WTC11 (cell line): Measurements from ENCODE around the gene CMC4. TPM values are rescaled to one million over a fixed set of nuclear protein-coding genes. Genes with fewer than 3 reads are reported as not detected.
A peak's percentile ranks its signal among the peaks of the same experiment; 100 is the strongest.

Experiments
- ATAC-seq: fragments of 200-7000 bp; cut with Tn5 transposase; 2 replicates; pipeline ENCODE4 v1.10.0; 2021; ENCODE audit warnings: mild to moderate bottlenecking, moderate library complexity
- CTCF ChIA-PET: fragments of 300-600 bp; sonication (Branson Sonifier 250); formaldehyde crosslinking; loops from one replicate; lab custom pipeline; 2021; ENCODE audit warnings: antibody characterized with exemption; lab: Charles Lee
- POLR2A ChIA-PET: fragments of 350-600 bp; sonication (Branson Sonifier 250); formaldehyde crosslinking; loops from one replicate; lab custom pipeline; 2021; ENCODE audit warnings: antibody characterized with exemption; lab: Charles Lee
- DNase-seq: peaks from one replicate; pipeline ENCODE4 v3.0.0; 2021; ENCODE audit warnings: low spot score
- H3K27ac Mint-ChIP-seq: 2 replicates; pipeline ENCODE4 v1.8.0; 2021; ENCODE audit warnings: mixed read lengths
- H3K27me3 Mint-ChIP-seq: 2 replicates; pipeline ENCODE4 v1.8.0; 2021; ENCODE audit warnings: low read depth, mild to moderate bottlenecking, moderate library complexity, mixed read lengths
- H3K36me3 Mint-ChIP-seq: 2 replicates; pipeline ENCODE4 v1.8.0; 2021; ENCODE audit warnings: mixed read lengths
- H3K4me1 Mint-ChIP-seq: 2 replicates; pipeline ENCODE4 v1.8.0; 2022; ENCODE audit warnings: mixed read lengths
- H3K4me3 Mint-ChIP-seq: 2 replicates; pipeline ENCODE4 v1.8.0; 2021; ENCODE audit warnings: mild to moderate bottlenecking, moderate library complexity, mixed read lengths
- H3K9me3 Mint-ChIP-seq: 2 replicates; pipeline ENCODE4 v1.8.0; 2021; ENCODE audit warnings: mixed read lengths
- EMX1 ChIP-seq: fragments of 250-450 bp; sonication (Bioruptor Pico); IDR thresholded peaks from 2 replicates; pipeline ENCODE4 v1.8.0; 2021; ENCODE audit warnings: mild to moderate bottlenecking
- ESRRA ChIP-seq: sonication (generic); formaldehyde crosslinking; IDR thresholded peaks from 2 replicates; pipeline ENCODE4 v1.8.1; 2022; ENCODE audit warnings: mild to moderate bottlenecking, missing genetic modification reagents, borderline replicate concordance
- GABPB1 ChIP-seq: sonication (generic); formaldehyde crosslinking; IDR thresholded peaks from 2 replicates; pipeline ENCODE4 v1.8.1; 2023; ENCODE audit warnings: mild to moderate bottlenecking, missing genetic modification reagents
- MYBL2 ChIP-seq: sonication (generic); formaldehyde crosslinking; IDR thresholded peaks from 2 replicates; pipeline ENCODE4 v1.8.1; 2023; ENCODE audit warnings: mild to moderate bottlenecking, moderate library complexity, missing genetic modification reagents
- NFYB ChIP-seq: sonication (generic); formaldehyde crosslinking; conservative IDR thresholded peaks from 2 replicates; pipeline ENCODE4 v1.8.0; 2022; ENCODE audit warnings: low read depth, missing genetic modification reagents
- NR2C2 ChIP-seq: sonication (generic); formaldehyde crosslinking; IDR thresholded peaks from 2 replicates; pipeline ENCODE4 v1.8.0; 2022; ENCODE audit warnings: mild to moderate bottlenecking, missing genetic modification reagents
- RORB ChIP-seq: fragments of 250-450 bp; sonication (Bioruptor Pico); IDR thresholded peaks from 2 replicates; pipeline ENCODE4 v1.9.0; 2021; ENCODE audit warnings: mild to moderate bottlenecking
- SMAD3 ChIP-seq: sonication (generic); formaldehyde crosslinking; IDR thresholded peaks from 2 replicates; pipeline ENCODE4 v1.8.0; 2022; ENCODE audit warnings: missing genetic modification reagents, mild to moderate bottlenecking, borderline replicate concordance
- ZBTB21 ChIP-seq: sonication (generic); formaldehyde crosslinking; IDR thresholded peaks from 2 replicates; pipeline ENCODE4 v1.8.1; 2023; ENCODE audit warnings: mild to moderate bottlenecking, missing genetic modification reagents, borderline replicate concordance
- ZNF121 ChIP-seq: sonication (generic); formaldehyde crosslinking; IDR thresholded peaks from 2 replicates; pipeline ENCODE4 v1.8.0; 2023; ENCODE audit warnings: missing genetic modification reagents
- ZNF671 ChIP-seq: fragments of 250-450 bp; sonication (Bioruptor Pico); IDR thresholded peaks from 2 replicates; pipeline ENCODE4 v1.8.0; 2021; ENCODE audit warnings: mild to moderate bottlenecking
- total RNA-seq: library from RNA; stranded (reverse); gene quantifications from 3 replicates; pipeline ENCODE4 v1.2.3, GENCODE V29; 2021
- TF ChIP-seq, protein P1 (sequence below): sonication (generic); formaldehyde crosslinking; IDR thresholded peaks from 2 replicates; pipeline ENCODE4 v1.8.0; 2023; ENCODE audit warnings: missing genetic modification reagents
- TF ChIP-seq, protein P2 (sequence below): fragments of 250-450 bp; sonication (Bioruptor Pico); IDR thresholded peaks from 2 replicates; pipeline ENCODE4 v1.9.0; 2021; ENCODE audit warnings: mild to moderate bottlenecking
- TF ChIP-seq, protein P3 (sequence below): fragments of 250-450 bp; sonication (Bioruptor Pico); IDR thresholded peaks from 2 replicates; pipeline ENCODE4 v1.9.0; 2021; ENCODE audit warnings: mild to moderate bottlenecking
- TF ChIP-seq, protein P4 (sequence below): sonication (generic); formaldehyde crosslinking; IDR thresholded peaks from 2 replicates; pipeline ENCODE4 v1.8.1; 2023; ENCODE audit warnings: mild to moderate bottlenecking, missing genetic modification reagents, moderate library complexity
- TF ChIP-seq, protein P5 (sequence below): sonication (generic); formaldehyde crosslinking; IDR thresholded peaks from 2 replicates; pipeline ENCODE4 v1.8.1; 2022; ENCODE audit warnings: low read depth, mild to moderate bottlenecking, moderate library complexity, missing genetic modification reagents, borderline replicate concordance
- TF ChIP-seq, protein P6 (sequence below): sonication (generic); formaldehyde crosslinking; IDR thresholded peaks from 2 replicates; pipeline ENCODE4 v1.8.1; 2023; ENCODE audit warnings: mild to moderate bottlenecking, missing genetic modification reagents, moderate library complexity
- TF ChIP-seq, protein P7 (sequence below): fragments of 250-450 bp; sonication (Bioruptor Pico); IDR thresholded peaks from 2 replicates; pipeline ENCODE4 v1.9.0; 2021; ENCODE audit warnings: mild to moderate bottlenecking, borderline replicate concordance
- TF ChIP-seq, protein P8 (sequence below): sonication (generic); formaldehyde crosslinking; IDR thresholded peaks from 2 replicates; pipeline ENCODE4 v1.8.0; 2022; ENCODE audit warnings: mild to moderate bottlenecking, missing genetic modification reagents

The CMC4 gene
- total RNA-seq, 1 experiment from 2014 or later: 3.0 TPM

DNA sequence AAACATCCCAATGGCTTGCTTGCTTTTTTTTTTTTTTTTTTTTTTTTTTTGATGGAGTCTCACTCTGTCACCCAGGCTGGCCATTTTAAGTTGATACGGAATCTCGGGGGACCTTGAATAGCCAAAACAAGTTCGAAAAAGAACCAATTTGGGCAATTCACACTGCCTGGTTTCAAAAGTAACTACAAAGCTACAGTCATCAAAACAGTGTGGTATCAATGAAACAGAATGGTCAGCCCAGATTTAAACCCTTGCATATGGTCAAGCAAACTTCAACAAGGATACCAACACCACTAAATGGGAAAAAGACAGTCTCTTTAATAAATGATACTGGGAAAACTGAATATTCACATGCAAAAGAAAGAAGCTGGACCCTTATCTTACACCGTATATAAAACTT is 42.2 kb upstream of the CMC4 start (continued):
- TF ChIP-seq, protein P1, sequence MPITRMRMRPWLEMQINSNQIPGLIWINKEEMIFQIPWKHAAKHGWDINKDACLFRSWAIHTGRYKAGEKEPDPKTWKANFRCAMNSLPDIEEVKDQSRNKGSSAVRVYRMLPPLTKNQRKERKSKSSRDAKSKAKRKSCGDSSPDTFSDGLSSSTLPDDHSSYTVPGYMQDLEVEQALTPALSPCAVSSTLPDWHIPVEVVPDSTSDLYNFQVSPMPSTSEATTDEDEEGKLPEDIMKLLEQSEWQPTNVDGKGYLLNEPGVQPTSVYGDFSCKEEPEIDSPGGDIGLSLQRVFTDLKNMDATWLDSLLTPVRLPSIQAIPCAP (CRISPR knock-in tag): no peak

DNA sequence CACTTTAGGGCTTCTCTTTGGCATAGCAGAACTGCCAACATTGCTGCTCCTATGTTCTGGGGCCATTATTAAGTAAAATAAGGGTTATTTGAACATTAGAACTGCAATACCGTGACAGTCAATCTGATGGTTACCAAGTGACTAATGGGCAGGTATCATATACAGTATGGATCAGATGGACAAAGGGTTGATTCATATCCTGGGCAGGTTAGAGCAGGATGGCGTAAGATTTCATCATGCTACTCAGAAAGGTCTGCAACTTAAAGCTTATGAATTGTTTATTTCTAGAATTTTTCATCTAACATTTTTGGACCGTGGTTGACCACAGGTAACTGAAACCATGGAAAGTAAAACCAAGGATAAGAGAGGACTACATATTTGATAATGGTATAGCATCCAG is 41.2 kb upstream of the CMC4 start:
- DNase-seq (no peak), ATAC-seq (no peak)
- Mint-ChIP-seq H3K27me3 (no peaks in the 10 kb centered on the region), H3K9me3 (peaks cover 5% of the 10 kb centered on the region; the same call in 1 of the 2 replicates), H3K4me1 (no peaks in the 10 kb centered on the region), H3K36me3 (peaks cover 11% of the 10 kb centered on the region; the same call in 1 of the 2 replicates), H3K4me3 (no peak overlapping the region), H3K27ac (no peak overlapping the region)
- TF ChIP-seq GABPB1 (CRISPR knock-in tag) (peak; percentile 82), MYBL2 (CRISPR knock-in tag) (no peak)
- TF ChIP-seq, protein P2, sequence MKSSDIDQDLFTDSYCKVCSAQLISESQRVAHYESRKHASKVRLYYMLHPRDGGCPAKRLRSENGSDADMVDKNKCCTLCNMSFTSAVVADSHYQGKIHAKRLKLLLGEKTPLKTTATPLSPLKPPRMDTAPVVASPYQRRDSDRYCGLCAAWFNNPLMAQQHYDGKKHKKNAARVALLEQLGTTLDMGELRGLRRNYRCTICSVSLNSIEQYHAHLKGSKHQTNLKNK: no peak
- ChIA-PET CTCF (no interaction called here), POLR2A (no interaction called here)

DNA sequence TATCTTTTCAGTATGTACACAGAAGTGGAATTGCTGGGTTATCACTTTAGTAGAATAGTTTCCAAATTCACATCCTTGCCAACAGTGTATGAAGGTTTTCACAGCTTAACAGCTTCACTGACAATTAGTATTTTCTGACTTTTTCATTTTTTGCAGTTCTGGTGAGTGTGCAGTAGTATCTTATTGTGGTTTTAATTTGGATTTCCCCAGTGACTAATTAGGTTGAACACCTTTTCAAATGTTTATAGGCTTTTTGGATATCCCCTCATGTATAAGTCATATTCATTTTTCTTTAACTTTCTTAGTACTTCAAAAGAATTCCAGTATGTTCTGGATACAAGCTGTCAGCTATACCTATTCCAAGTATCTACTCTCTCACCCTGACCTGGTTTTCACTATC is 37.5 kb upstream of the CMC4 start:
- POLR2A ChIA-PET: no interaction called here
- TF ChIP-seq NR2C2 (CRISPR knock-in tag) (no peak), NFYB (no peak), ZBTB21 (CRISPR knock-in tag) (no peak), RORB (CRISPR knock-in tag) (no peak), EMX1 (CRISPR knock-in tag) (no peak), ESRRA (CRISPR knock-in tag) (no peak), ZNF121 (CRISPR knock-in tag) (no peak), SMAD3 (CRISPR knock-in tag) (no peak), ZNF671 (CRISPR knock-in tag) (no peak)
- TF ChIP-seq, protein P3, sequence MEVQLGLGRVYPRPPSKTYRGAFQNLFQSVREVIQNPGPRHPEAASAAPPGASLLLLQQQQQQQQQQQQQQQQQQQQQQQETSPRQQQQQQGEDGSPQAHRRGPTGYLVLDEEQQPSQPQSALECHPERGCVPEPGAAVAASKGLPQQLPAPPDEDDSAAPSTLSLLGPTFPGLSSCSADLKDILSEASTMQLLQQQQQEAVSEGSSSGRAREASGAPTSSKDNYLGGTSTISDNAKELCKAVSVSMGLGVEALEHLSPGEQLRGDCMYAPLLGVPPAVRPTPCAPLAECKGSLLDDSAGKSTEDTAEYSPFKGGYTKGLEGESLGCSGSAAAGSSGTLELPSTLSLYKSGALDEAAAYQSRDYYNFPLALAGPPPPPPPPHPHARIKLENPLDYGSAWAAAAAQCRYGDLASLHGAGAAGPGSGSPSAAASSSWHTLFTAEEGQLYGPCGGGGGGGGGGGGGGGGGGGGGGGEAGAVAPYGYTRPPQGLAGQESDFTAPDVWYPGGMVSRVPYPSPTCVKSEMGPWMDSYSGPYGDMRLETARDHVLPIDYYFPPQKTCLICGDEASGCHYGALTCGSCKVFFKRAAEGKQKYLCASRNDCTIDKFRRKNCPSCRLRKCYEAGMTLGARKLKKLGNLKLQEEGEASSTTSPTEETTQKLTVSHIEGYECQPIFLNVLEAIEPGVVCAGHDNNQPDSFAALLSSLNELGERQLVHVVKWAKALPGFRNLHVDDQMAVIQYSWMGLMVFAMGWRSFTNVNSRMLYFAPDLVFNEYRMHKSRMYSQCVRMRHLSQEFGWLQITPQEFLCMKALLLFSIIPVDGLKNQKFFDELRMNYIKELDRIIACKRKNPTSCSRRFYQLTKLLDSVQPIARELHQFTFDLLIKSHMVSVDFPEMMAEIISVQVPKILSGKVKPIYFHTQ (CRISPR knock-in tag): no peak
- TF ChIP-seq, protein P4, sequence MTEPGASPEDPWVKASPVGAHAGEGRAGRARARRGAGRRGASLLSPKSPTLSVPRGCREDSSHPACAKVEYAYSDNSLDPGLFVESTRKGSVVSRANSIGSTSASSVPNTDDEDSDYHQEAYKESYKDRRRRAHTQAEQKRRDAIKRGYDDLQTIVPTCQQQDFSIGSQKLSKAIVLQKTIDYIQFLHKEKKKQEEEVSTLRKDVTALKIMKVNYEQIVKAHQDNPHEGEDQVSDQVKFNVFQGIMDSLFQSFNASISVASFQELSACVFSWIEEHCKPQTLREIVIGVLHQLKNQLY (CRISPR knock-in tag): no peak
- TF ChIP-seq, protein P5, sequence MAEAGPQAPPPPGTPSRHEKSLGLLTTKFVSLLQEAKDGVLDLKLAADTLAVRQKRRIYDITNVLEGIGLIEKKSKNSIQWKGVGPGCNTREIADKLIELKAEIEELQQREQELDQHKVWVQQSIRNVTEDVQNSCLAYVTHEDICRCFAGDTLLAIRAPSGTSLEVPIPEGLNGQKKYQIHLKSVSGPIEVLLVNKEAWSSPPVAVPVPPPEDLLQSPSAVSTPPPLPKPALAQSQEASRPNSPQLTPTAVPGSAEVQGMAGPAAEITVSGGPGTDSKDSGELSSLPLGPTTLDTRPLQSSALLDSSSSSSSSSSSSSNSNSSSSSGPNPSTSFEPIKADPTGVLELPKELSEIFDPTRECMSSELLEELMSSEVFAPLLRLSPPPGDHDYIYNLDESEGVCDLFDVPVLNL (CRISPR knock-in tag): no peak
- TF ChIP-seq, protein P6, sequence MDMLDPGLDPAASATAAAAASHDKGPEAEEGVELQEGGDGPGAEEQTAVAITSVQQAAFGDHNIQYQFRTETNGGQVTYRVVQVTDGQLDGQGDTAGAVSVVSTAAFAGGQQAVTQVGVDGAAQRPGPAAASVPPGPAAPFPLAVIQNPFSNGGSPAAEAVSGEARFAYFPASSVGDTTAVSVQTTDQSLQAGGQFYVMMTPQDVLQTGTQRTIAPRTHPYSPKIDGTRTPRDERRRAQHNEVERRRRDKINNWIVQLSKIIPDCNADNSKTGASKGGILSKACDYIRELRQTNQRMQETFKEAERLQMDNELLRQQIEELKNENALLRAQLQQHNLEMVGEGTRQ (CRISPR knock-in tag): no peak
- TF ChIP-seq, protein P7, sequence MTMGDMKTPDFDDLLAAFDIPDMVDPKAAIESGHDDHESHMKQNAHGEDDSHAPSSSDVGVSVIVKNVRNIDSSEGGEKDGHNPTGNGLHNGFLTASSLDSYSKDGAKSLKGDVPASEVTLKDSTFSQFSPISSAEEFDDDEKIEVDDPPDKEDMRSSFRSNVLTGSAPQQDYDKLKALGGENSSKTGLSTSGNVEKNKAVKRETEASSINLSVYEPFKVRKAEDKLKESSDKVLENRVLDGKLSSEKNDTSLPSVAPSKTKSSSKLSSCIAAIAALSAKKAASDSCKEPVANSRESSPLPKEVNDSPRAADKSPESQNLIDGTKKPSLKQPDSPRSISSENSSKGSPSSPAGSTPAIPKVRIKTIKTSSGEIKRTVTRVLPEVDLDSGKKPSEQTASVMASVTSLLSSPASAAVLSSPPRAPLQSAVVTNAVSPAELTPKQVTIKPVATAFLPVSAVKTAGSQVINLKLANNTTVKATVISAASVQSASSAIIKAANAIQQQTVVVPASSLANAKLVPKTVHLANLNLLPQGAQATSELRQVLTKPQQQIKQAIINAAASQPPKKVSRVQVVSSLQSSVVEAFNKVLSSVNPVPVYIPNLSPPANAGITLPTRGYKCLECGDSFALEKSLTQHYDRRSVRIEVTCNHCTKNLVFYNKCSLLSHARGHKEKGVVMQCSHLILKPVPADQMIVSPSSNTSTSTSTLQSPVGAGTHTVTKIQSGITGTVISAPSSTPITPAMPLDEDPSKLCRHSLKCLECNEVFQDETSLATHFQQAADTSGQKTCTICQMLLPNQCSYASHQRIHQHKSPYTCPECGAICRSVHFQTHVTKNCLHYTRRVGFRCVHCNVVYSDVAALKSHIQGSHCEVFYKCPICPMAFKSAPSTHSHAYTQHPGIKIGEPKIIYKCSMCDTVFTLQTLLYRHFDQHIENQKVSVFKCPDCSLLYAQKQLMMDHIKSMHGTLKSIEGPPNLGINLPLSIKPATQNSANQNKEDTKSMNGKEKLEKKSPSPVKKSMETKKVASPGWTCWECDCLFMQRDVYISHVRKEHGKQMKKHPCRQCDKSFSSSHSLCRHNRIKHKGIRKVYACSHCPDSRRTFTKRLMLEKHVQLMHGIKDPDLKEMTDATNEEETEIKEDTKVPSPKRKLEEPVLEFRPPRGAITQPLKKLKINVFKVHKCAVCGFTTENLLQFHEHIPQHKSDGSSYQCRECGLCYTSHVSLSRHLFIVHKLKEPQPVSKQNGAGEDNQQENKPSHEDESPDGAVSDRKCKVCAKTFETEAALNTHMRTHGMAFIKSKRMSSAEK (CRISPR knock-in tag): no peak
- TF ChIP-seq, protein P8, sequence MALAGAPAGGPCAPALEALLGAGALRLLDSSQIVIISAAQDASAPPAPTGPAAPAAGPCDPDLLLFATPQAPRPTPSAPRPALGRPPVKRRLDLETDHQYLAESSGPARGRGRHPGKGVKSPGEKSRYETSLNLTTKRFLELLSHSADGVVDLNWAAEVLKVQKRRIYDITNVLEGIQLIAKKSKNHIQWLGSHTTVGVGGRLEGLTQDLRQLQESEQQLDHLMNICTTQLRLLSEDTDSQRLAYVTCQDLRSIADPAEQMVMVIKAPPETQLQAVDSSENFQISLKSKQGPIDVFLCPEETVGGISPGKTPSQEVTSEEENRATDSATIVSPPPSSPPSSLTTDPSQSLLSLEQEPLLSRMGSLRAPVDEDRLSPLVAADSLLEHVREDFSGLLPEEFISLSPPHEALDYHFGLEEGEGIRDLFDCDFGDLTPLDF: no peak
- TF ChIP-seq, all 79 proteins: peak for 0
- ATAC-seq (no peak), DNase-seq (no peak)
- Mint-ChIP-seq H3K27me3 (no peaks in the 10 kb centered on the region), H3K4me1 (no peaks in the 10 kb centered on the region), H3K36me3 (peaks cover 8% of the 10 kb centered on the region; the same call in 1 of the 2 replicates), H3K4me3 (no peak overlapping the region), H3K9me3 (peaks cover 5% of the 10 kb centered on the region; the same call in 1 of the 2 replicates), H3K27ac (no peak overlapping the region)
- CTCF ChIA-PET: no interaction called here
